GM12874 (cell line): ENCODE results near the gene GRIN2D.

Experiments
- CTCF ChIP-seq: IDR thresholded peaks from 2 replicates; pipeline ENCODE4 v1.5.1; 2011; ENCODE audit warnings: low read depth, mild to moderate bottlenecking, control low read depth, low read length, moderate library complexity; ENCODE audit not compliant: insufficient read depth

Gene GRIN2D

DNA sequence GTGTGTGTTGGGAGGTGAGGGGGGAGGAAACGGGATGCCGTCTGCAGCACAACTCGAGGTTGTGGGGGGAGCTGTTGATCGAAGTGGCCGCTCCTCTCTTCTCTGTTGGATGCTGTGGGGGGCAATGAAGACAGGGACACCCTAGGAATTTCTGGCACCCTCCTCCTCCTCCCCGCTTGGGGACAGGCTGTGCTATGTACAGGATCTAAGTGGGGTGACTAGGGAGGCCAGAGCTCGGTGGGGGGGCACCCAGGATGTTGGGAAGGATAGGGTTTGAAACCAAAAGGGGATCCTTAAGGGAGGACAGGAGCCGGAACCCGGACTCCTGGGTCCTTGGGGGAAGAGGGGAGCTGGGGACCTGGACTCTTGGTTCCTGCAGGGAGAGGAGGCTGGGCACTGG lies 2.0 kb downstream of the GRIN2D start:
- TF ChIP-seq CTCF = no peak

- TF ChIP-seq CTCF = no peak
Measured at GRCh38 chr19:48396016-48396823, 2.8 kb downstream of the GRIN2D start.

- TF ChIP-seq CTCF = no peak
Measured at GRCh38 chr19:48396824-48397176, 3.3 kb downstream of the GRIN2D start.

DNA sequence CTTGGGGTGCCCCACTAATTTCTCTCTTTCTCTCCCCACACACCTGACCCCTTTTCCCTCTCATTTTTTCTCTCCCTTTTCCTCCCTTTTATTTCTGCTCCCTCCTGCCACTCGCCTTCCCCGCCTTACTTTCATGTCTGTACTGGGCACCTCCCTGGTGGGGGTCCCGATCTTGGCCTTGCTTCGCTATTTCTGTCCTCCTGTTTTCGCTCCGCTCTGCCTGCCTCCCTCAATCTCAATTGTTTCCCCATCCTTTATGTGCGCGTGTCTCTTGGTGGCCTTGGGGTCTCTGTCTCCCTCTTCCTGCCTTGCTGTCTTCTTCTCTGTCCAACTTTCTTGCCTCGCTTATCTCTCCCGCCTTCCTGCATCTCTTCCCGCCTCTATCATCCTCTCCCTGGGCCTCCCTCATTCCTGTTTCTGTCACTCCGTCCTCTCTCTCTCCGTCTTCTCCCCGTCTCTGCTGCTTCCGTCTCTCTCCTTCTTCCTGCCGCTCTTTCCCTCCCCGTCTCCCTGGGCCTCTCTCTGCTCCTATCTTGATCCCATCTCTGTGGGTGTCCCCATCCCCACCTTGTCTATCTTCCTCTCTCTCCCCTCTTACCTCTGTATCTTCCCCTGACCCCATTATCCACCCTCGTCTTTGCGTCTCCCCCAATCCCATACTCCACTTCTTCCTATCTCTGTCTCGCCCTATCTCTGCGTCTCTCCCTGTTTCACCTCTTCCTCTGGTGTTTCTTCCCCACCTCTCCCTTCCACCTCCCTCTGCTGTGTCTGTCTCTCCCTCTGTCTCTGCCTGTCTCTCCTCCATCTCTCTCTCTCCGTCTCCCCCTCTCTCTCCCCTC lies 4.0 kb downstream of the GRIN2D start:
- no peak for TF ChIP-seq CTCF

DNA sequence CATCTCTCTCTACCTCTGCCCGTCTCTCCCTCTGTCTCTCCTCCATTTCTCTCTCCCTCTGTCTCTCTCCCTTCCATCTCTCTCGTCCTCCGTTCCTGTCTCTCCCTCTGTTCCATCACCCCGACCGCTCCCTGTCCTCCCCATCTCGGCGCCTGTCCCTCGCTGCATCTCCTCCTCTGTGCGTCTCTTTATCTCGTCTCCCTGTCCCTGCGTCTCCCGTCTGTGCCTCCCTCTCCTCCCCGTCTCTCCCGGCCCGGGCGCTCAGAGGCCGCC lies 4.6 kb downstream of the GRIN2D start:
- no peak for TF ChIP-seq CTCF

DNA sequence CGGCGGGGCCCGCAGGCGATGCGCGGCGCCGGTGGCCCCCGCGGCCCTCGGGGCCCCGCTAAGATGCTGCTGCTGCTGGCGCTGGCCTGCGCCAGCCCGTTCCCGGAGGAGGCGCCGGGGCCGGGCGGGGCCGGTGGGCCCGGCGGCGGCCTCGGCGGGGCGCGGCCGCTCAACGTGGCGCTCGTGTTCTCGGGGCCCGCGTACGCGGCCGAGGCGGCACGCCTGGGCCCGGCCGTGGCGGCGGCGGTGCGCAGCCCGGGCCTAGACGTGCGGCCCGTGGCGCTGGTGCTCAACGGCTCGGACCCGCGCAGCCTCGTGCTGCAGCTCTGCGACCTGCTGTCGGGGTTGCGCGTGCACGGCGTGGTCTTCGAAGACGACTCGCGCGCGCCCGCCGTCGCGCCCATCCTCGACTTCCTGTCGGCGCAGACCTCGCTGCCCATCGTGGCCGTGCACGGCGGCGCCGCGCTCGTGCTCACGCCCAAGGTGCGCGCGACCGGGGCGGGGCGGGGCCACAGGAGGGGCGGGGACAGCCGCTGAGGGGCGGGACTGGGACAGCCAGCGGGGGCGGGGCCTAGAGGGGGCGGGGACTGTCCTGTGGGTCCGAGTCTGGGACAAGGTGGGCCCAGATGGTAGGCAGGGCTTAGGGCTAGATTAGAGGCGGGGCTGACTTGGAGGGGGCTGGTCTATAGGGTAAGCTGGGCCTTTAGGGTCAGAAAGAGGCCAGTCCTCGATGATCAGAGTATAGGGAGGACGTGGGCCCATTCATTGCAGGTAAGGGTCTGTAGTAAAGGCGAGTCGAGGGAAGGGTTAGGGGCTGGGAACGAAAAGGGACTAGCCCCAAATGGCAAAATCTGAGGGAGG lies 5.1 kb downstream of the GRIN2D start:
- no peak for TF ChIP-seq CTCF

DNA sequence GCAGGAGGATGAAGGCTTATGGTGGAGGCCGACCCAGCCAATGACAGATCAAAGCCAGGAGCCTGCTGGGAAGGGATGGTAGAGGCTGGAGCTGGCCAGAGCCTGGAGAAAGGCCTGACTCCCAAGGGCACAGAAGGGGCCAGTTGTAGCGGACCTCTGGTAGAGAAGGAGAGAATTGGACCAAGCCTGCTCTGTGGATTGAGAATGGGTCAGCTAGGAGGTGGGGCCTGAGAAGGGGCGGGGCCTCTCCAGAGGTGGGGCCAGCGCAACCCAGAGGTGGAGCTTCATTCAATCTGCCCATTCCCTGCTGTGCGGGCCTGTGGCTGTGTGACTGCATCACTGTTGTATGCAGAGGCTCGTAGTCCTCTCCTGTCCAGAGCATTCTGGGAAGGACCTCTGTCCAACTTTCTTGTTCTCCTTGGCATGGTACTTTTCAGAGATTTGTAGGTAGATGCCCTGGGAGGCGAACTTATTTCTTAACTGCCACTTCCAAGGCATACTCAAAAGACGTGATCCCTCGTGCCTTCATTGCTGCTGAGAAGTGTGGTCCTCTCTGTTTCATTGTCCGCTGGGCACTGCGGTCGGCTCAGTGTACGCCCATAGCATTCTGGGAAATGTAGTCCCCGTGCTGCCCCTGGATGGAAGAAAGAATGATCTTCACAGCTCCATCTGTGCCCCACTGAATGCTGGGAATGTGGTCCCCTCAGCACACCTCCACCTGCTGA lies 6.7 kb downstream of the GRIN2D start:
- TF ChIP-seq CTCF = no peak
